DMS114 treated with DMSO at 0.1 percent for 48 hours (cell line): ENCODE results near the gene PCK2.
A peak's percentile ranks its signal among the peaks of the same experiment; 100 is the strongest.
"Not testable (repeated sequence)": the region's sequence is repeated elsewhere in the genome, so short reads cannot be mapped to it uniquely, and the experiment has no call there.

Experiments used
- DNase-seq: peaks from one replicate; lab custom pipeline; 2025; ENCODE audit not compliant: unreplicated experiment; lab: John Stamatoyannopoulos, UW

The PCK2 gene

DNA sequence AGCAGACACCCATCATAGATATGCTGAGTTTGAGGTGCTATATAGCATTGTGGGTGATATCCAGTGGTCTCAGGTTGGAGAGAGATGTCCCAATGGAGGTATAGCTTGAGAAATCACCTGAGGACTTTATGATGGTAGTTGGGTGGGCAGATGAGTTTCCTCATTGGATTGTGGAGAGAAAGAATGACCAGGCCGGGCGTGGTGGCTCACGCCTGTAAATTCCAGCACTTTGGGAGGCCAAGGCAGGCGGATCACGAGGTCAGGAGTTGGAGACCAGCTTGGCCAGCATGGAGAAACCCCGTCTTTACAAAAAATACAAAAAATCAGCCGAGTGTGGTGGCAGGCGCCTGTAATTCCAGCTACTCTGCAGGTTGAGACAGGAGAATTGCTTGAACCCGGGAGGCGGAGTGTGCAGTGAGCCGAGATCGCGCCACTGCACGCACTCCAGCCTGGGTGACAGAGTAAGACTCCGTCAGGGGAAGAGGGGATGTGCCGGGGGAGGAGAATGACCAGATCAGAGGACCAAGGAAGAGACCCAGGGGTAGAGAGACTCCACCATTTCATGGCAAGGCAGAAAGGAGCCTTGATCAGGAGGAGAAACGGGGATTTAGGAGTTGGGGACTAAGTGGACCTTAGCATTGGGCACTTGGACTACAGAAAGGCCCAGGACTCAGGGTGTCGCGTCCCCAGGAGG lies 757 bp upstream of the PCK2 start:
- DNase-seq: no peak

DNA sequence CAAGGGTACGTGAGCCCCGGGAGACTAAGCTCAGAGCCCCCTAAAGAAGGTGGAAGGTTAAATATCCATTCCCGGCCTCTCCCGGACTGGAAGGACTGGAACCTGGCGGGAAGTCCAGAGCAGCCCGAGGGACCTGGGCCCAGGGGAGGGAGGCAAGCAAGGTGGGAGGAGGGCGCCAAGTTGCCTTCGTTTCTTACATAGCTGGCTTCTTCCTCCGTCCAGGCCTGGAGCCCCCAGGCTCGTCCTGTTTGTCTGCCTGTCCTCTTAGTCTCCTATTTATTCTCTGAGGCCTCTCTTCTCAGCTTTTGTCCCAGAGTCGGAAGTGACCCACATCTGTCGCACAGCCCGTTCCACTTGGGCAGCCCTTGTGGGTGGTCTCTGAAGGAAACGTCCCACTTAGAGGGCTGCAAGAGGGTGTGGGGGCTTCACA lies 745 bp downstream of the PCK2 start:
- no peak for DNase-seq

DNA sequence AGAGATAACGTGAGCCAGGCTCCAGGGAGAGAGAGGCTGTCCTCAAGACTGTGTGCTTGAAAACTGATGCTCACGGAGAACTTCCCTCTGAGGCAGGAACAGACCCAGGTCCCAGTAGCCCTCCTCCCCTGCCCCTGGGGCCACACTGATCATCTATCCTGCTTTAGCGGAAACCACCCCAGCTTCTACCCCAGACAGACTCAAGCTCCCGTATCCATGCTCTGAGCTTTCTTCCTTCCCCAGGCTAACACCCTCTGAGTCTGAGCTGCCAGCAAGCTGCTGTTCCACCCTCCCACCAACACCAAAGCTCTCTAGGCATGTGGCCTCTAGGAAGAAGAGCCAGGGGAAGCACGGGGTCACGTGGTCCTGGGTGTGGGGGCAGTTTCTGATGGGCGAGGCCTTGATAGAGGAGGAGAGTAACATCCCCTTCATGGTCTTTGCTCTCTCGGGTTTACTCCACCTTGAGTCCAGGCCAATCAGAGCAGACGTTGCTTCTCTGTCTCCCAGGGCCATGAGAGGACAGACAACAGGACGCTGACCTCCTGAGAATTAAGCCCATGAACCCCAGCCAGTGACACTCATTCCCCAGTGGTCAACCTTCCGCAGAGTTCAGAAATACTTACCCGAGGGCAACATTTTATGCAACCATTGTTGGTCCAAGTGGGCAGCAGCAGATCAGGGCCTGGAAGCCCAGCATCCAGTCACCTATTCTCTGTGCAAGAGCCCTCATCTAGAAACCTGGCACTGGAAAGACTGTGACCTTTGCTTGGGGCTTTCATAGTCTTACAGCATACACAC lies 1.4 kb downstream of the PCK2 start:
- DNase-seq: no peak

DNA sequence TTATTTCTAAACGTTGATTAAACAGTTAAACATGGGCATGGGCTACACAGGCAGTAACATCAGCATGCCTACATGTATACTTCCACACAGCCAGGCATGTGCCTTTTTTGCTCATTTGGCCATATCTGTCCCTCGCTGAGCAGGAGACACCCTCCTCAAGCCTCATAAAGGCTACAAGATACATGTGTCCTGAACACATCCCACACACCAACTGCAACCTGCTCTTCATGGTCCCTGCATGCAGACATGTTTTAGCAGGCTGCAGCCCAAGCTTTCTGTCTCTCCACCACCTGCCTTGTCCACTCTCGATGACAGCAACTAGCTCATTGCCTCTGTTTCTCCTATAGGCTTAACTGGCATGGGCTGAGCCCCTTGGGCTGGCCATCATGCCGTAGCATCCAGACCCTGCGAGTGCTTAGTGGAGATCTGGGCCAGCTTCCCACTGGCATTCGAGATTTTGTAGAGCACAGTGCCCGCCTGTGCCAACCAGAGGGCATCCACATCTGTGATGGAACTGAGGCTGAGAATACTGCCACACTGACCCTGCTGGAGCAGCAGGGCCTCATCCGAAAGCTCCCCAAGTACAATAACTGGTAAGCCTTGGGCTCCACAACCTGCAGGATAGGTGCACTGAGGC lies 2.6 kb downstream of the PCK2 start:
- no peak for DNase-seq

DNA sequence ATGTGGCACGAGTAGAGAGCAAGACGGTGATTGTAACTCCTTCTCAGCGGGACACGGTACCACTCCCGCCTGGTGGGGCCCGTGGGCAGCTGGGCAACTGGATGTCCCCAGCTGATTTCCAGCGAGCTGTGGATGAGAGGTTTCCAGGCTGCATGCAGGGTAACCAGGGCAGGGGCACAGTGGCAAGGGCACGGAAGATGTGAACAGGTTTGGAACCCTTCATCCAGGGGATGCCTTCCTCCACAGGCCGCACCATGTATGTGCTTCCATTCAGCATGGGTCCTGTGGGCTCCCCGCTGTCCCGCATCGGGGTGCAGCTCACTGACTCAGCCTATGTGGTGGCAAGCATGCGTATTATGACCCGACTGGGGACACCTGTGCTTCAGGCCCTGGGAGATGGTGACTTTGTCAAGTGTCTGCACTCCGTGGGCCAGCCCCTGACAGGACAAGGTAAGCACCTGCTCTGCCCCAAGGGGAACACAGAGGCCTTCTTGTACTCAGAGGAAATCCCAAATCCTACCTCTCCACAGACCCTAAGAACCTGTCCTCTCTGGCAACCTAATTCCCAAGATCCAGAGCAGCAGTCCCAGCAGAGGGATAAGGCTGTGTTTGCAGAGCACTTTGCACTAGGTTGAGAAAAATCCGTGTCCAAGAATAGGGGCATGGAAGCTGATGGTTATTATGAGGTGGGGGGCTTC lies 4.3 kb downstream of the PCK2 start:
- no peak for DNase-seq

GRCh38 chr14:24098927-24099813 lies 5.1 kb downstream of the PCK2 start:
- no peak for DNase-seq

- DNase-seq: no peak
These were observed 6.3 kb downstream of the PCK2 start for GRCh38 chr14:24100197-24100981.

GRCh38 chr14:24100982-24101494 lies 6.9 kb downstream of the PCK2 start:
- no peak for DNase-seq

DNA sequence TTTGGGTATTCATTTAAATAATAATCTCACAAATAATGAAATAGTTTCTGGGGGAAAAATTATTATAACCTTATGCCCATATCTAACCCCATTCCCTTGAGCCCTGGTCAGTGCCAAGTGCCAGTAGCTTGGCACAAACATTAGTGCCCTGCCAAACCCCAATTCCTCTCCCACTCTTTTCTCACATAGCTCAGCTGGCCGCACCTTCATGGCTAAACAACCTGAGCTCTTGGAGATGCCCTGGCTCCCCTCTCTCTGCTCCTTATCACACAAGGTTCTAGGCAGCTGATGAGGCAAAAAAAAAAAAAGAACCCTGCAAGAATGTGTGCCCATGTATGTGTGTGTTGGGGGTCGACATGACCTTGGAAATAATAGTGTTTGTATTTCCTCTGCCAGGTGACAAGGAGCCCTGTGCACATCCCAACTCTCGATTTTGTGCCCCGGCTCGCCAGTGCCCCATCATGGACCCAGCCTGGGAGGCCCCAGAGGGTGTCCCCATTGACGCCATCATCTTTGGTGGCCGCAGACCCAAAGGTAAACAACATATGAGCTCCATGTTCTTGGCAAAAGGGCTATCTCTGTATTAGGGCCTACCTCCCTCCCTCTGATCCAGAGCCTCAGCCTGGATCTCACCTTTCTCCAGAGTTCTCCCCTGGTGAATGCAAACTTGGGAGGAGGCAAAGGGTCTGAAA lies 8.4 kb downstream of the PCK2 start:
- DNase-seq: no peak

DNA sequence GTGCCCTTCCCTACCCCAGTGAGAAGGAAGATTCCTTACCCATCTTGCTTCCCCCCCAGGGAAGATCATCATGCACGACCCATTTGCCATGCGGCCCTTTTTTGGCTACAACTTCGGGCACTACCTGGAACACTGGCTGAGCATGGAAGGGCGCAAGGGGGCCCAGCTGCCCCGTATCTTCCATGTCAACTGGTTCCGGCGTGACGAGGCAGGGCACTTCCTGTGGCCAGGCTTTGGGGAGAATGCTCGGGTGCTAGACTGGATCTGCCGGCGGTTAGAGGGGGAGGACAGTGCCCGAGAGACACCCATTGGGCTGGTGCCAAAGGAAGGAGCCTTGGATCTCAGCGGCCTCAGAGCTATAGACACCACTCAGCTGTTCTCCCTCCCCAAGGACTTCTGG lies 9.3 kb downstream of the PCK2 start:
- DNase-seq: no peak

DNA sequence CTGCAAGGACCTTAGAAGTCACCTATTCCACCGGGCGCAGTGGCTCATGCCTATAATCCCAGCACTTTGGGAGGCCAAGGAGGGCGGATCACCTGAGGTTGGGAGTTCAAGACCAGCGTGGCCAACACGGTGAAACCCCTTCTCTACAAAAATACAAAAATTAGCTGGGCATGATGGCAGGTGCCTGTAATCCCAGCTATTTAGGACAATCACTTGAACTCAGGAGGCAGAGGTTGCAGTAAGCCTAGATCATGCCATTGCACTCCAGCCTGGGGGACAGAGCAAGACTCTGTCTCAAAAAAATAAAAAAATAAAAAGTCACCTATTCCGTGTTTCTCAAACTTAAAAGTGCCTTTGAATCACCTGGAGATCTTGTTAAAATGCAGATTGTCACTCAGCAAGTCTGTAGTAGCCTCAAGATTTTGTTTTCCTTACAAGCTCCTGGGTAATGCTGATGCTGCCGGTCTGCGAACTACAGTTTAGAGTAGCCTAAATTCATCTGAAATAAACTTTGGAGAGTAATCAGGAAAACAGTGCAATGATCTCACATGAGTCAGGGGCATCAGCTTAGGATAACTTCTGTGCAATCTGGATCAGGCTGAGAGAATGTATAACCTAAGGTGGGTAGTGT lies 11.6 kb downstream of the PCK2 start:
- not testable (repeated sequence) for DNase-seq

GRCh38 chr14:24106672-24107271 lies 12.7 kb downstream of the PCK2 start:
- DNase-seq: no peak

DNA sequence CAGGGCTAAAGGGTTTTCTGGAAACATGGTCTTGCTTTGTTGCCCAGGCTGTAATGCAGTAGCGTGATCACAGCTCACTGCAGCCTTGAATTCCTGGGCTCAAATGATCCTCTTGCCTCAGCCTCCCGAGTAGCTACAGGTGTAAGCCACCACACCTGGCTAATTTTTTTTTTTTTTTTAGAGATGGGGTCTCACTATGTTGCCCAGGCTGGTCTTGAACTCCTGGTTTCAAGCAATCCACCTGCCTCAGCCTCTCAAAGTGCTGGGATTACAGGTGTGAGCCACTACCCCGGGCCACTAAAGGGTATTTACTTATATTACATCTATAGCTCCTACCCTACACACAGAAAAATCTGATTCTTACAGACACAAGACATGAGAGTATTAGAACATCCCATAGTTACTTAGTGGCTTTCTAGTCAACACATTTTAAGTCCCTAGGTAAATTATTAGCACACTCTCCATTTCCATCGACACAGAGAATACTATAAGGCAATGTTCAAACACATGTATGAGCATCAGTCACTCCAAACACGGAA lies 14.3 kb downstream of the PCK2 start:
- DNase-seq: no peak

- DNase-seq: no peak
These were observed 15.9 kb downstream of the PCK2 start for GRCh38 chr14:24110060-24110459.

DNA sequence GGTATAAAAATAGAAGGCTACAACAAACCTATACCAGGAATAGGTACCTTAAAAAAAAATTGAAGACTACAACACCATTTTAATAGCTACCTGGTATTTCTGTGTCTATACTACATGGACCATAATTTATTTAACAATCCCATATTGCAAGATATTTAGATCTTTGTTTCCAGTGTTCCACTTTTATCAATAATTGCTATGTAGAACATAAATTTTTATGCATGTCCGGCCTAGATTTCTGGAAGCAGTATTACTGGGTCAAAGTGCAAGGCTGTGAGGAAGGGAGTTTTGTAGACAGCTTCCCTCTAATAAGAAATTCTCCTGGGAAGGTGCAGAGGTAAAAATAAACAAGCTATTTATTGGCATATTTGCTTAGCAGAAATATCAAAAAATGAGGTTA lies 16.4 kb downstream of the PCK2 start:
- DNase-seq: no peak

GRCh38 chr14:24113379-24113800 lies 19.3 kb downstream of the PCK2 start:
- no peak for DNase-seq

DNA sequence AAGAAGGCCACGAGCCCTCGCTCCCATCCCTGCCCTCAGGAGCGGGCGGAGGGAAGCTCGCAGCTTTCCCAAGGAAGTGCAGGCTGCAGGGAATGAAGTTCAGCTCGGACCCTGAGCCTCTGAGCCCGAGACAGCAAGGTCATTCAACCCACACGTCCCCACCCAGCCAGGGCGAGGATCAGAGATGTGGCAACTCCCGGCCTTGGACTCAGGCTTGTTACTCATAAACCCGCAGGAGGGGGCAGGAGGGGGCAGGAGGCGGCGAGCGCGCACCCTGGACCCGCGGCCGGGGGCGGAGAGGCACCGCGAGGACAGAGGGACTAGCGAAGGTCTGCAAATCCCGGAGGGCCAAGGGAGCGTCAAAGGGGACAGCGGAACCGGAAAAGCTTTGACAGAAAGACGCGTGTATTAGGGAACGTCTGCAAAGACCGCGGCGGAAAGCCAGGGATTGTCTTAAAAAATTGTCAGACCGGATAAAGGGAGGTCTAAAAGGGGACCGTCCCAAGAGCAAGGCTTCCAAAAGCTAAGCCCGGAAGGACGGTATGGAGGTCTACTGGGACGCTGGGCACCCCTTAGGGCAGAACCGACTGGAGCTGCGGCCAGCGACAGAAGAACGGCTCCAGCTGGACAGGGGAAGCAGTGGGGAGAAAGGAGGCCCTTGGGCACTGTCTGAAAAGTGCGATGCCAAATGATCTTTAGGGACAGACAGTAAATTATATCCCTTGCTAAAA lies 19.9 kb downstream of the PCK2 start:
- DNase-seq: peak; percentile 79
